ACHN (cell line): ENCODE measurements around the gene BLCAP.
"Not testable (repeated sequence)": the region's sequence is repeated elsewhere in the genome, so short reads cannot be mapped to it uniquely, and the experiment has no call there.

ENCODE experiments used
- DNase-seq: peaks from one replicate; pipeline ENCODE4 v3.0.0-alpha.2; 2015
- in situ Hi-C: cut with HindIII; loops from 2 replicates; pipeline ENCODE4 v1.10.0; 2017; ENCODE audit warnings: low sequenced_read_pairs, low pct_ligation_motif_present, low pct_unique_long_range_greater_than_20kb

Gene BLCAP

GRCh38 chr20:37501940-37502339 is 25.7 kb downstream of the BLCAP start:
- in situ Hi-C loops: no loop called here
- no peak for DNase-seq

DNA sequence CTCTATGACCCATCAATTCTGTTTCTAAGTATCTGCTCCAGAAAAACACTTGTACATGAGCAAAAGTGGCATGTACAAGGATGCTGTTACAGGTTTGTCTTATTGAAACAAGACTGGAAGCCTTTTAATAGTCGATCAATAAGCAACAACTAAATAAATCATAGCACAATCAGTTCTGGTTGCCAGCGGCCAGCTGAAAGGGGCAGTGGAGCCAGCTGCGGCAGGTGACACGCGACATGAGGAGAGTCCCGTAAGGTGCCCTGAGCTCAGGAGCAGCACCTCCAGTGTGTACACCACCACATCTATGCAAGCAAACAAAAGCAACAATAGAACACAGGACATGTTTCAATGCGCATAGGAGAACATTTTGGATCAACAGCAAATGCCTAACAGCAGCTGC is 27.4 kb downstream of the BLCAP start:
- in situ Hi-C loops: no loop called here
- DNase-seq: no peak

GRCh38 chr20:37498066-37498665 is 29.5 kb downstream of the BLCAP start:
- in situ Hi-C loops: no loop called here
- DNase-seq: no peak

DNA sequence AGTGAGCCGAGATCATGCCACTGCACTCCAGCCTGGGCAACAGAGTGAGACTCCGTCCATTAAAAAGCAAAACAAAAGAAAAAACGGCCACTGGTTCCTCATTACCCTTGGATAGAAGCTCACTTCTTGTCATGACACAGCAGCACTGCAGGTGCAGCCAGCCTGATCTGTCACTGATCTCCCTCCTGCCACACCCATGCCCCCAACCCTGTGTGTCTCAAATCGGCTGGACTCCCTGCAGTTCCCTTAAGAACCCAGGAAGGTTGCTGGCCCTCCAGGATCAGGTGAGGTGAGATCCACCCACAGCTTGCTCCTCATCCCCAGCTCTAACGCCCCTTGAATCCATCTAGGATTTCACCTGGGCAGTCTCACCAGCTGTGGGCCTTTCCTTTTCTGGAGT is 32.9 kb downstream of the BLCAP start:
- in situ Hi-C loops: no loop called here
- DNase-seq: no peak

DNA sequence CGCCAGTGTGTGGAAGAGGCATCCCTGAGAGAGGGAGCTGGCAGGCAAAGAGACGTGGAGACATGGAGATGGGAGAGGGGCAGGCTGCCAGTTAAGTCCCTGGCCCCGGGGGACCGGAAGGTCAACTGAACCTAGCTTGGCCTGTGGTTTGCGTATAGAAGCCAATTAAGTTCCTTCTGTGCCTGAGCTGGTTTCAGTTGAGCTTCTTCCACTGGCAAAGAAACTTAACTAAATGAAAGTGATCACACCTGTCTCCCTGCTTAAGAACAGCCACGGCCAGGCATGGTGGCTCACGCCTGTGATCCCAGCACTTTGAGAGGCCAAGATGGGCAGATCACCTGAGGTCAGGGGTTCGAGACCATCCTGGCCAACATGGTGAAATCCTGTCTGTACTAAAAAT is 33.4 kb downstream of the BLCAP start:
- DNase-seq: no peak
- in situ Hi-C loops: no loop called here

DNA sequence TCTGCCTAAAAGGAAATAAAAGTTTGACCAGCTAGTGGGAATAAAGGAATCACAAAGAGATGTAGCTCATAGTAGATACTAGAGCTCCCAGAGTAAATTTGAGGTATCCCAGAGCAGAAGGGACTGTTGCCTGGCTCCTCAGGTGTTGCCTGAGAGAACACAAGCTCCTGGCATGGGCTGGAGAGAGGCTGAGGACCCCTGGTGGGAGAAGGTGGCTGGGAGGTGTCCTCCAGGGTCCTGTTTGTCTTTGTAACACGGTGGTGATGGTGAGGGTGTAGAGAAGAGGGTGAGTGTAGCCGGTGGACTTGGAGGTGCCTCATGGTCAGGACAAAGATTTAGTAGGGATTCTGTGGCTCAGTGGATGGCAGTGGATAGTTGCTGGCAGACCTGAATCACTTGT is 34.7 kb downstream of the BLCAP start:
- no peak for DNase-seq
- in situ Hi-C loops: no loop called here

DNA sequence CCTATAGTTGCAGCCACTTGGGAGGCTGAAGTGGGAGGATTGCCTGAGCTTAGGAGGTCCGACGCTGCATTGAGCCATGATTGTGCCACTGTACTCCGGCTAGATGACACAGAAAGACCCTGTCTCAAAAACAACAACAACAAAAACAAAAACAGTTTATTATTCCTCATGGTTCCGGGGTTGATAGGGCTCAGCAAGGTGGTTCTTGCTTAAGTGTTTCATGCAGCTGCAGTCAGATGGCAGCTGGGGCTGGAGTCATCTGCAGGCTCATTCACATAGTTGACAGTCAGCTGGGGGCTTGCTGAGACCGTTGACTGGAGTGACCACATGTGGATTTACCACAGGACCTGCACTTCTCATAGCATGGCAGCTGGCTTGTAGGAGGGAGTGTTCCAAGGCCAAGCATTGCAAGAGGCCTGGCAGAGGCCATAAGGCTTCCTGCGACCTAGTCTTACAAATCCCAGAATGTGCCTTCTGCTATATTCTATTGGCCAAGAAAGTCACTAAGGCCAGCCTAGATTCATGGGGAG is 35.5 kb downstream of the BLCAP start:
- in situ Hi-C loops: no loop called here
- no peak for DNase-seq

DNA sequence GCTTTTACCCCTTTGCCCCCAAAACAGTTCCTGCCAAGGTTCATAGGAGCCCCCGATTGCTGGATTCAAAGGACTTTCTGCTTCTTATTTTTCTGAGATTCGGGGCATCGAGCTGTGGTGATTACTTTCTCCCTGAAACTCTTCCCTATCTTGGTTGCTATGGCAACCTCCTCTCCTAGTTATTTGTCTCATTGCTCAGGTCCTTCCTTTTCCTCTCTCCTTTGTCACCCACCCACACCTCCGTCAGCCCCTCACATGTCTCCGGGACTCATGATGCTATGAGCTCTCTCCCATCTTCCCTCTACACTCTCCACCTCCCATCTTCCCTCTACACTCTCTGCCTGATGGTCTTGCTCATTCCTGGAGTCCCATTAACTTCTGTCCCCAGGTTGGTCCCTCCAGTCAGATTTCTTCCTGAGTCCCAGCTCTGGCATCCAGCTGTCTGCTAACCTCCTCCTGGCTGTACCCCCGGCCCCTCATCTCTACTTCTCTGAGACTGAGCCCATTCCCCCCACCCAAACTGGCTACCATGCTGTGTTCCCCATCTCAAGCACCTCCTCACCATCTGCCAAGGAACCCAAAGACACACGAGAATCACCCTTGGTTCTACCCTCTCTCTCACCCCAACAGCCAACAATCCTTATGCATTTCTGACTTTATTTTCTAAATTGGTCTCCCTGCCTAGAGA is 36.9 kb downstream of the BLCAP start:
- in situ Hi-C loops: no loop called here
- no peak for DNase-seq

DNA sequence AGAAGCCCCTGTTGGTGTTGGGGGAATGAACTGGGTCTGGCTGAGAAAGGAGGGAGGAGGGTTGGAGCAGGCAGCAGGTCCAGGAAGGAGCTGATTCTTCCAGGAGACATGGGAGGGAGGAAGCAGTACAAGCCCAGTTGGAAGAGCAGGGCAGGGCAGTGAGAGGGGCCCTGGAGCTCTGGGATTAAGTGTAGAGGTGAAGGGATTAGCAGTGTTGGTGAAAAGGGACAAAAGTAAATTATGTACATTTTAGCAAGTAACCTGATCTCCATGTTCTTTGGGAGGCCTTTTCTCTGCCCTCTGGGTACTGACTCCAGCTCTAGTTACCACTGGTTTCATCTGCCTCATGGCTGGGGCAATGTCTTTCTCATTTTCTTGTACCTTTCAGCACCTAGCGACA is 41.5 kb downstream of the BLCAP start:
- in situ Hi-C loops, DNase-seq: not testable (repeated sequence)

- in situ Hi-C loops: no loop called here
- DNase-seq: no peak
Observed at GRCh38 chr20:37484331-37484730, 43.3 kb downstream of the BLCAP start.

GRCh38 chr20:37481610-37482009 is 46.1 kb downstream of the BLCAP start:
- no peak for DNase-seq
- in situ Hi-C loops: no loop called here

- in situ Hi-C loops: no loop called here
- no peak for DNase-seq
Observed at GRCh38 chr20:37480919-37481318, 46.8 kb downstream of the BLCAP start.

GRCh38 chr20:37479925-37480691 is 47.6 kb downstream of the BLCAP start:
- in situ Hi-C loops: no loop called here

DNA sequence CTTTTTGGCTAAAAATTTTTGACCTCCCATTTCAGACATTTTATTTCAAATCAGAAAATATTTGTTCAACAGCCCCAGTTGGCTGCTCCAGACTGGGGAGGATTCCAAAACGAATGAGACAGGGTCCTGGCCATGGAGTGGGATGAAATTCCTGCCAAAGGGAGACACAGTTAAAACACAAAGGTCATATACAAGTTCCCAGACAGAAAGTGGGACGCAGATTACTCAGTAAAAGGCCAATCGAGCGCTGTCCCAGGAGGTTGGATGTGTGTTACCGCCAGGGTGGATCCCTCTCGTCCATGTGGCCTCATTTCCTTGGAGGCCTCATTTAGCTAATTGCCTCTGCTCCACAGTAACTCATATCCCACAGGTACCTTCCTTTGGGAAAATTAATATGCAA is 48.4 kb downstream of the BLCAP start:
- in situ Hi-C loops: no loop called here
- DNase-seq: no peak

More at GRCh38 chr20:37479925-37480691, 47.6 kb downstream of the BLCAP start:
- DNase-seq: no peak

DNA sequence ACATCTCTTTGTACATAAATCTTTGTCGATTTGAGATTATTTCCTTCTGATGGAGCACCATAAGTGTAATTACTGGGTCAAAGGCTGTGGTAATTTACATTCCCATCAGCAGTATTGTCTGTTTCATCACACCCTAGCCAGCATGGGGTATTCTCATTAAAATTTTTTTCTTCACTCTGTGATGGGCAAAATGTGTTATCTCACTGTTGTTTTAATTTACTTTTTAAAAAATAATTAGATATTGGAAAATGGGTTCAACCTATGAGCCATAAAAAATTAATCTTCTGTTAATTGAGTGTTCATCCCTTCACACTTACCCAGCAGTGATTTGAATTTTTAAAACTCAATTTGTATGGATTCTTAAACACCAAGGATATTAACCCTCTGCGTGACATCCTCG is 50.6 kb downstream of the BLCAP start:
- DNase-seq: no peak
- in situ Hi-C loops: no loop called here

DNA sequence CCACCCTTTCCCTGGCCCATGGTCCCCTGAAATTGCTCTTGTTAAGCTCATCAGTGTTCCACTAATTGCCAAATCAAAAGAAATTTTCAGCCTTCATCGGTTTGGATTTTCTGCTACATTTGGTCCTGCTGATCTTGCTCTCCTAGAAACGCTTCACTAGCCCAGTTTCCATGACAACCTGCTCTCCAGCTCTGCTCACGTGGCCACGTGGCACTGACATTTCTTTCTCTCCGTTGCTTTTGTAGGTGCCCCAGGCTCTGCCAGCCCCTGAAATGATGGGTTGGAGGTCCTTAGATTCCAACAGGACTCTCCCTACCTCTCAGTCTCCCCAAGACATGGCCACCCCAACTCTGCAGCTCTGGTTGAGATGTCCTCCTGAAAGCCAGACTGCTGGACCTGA is 52.4 kb downstream of the BLCAP start:
- no peak for DNase-seq
- in situ Hi-C loops: no loop called here

- in situ Hi-C loops: no loop called here
- no peak for DNase-seq
Observed at GRCh38 chr20:37474386-37474785, 53.3 kb downstream of the BLCAP start.

GRCh38 chr20:37473249-37474000 is 54.3 kb downstream of the BLCAP start:
- in situ Hi-C loops: no loop called here
- no peak for DNase-seq

GRCh38 chr20:37472435-37472834 is 55.2 kb downstream of the BLCAP start:
- in situ Hi-C loops, DNase-seq: not testable (repeated sequence)
